Astrocyte of the cerebellum (primary cell): ENCODE measurements around the gene SFTPB.

Experiments
- DNase-seq: peaks from one replicate; pipeline ENCODE4 v3.0.0-alpha.2; 2011; ENCODE audit warnings: low read depth
- H3K4me3 ChIP-seq: 2 replicates; pipeline ENCODE4 v1.5.1; 2011; ENCODE audit warnings: mild to moderate bottlenecking, low read depth, low read length, moderate library complexity
- in situ Hi-C: cut with HindIII; loops from 2 replicates; pipeline ENCODE4 v1.10.0; 2017; ENCODE audit warnings: low sequenced_read_pairs
- TF ChIP-seq, protein P1 (sequence below): IDR thresholded peaks from 2 replicates; pipeline ENCODE4 v1.5.1; 2012; ENCODE audit warnings: low read length, low read depth, moderate library complexity, mild to moderate bottlenecking; ENCODE audit errors: missing control alignments

The SFTPB gene

DNA sequence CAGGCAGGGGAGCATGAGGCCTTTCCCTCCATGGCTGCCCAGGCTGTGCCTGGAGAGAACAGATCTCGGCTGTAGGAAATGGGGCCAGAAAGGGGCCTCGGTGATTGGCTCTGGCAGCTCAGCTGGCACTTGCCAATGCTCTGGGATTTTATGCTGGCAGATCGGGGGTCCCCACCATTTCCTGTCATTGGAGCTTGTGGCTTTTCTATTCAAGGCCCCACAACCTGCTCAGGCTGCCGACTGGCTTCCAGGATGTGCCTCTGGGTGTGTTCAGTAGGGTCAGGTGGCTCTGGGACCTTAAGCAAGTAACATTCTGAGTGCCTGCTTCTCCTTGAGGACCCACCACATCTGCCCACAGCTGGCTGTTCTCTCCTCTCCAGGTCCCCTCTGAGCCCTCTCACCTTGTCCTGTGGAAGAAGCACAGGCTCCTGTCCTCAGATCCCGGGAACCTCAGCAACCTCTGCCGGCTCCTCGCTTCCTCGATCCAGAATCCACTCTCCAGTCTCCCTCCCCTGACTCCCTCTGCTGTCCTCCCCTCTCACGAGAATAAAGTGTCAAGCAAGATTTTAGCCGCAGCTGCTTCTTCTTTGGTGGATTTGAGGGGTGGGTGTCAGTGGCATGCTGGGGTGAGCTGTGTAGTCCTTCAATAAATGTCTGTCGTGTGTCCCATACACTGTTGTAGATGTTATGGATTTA lies 30.3 kb upstream of the SFTPB start:
- TF ChIP-seq, protein P1, sequence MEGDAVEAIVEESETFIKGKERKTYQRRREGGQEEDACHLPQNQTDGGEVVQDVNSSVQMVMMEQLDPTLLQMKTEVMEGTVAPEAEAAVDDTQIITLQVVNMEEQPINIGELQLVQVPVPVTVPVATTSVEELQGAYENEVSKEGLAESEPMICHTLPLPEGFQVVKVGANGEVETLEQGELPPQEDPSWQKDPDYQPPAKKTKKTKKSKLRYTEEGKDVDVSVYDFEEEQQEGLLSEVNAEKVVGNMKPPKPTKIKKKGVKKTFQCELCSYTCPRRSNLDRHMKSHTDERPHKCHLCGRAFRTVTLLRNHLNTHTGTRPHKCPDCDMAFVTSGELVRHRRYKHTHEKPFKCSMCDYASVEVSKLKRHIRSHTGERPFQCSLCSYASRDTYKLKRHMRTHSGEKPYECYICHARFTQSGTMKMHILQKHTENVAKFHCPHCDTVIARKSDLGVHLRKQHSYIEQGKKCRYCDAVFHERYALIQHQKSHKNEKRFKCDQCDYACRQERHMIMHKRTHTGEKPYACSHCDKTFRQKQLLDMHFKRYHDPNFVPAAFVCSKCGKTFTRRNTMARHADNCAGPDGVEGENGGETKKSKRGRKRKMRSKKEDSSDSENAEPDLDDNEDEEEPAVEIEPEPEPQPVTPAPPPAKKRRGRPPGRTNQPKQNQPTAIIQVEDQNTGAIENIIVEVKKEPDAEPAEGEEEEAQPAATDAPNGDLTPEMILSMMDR: no peak
- in situ Hi-C loops: no loop called here
- DNase-seq: no peak
- no peak overlapping the region for H3K4me3 ChIP-seq

DNA sequence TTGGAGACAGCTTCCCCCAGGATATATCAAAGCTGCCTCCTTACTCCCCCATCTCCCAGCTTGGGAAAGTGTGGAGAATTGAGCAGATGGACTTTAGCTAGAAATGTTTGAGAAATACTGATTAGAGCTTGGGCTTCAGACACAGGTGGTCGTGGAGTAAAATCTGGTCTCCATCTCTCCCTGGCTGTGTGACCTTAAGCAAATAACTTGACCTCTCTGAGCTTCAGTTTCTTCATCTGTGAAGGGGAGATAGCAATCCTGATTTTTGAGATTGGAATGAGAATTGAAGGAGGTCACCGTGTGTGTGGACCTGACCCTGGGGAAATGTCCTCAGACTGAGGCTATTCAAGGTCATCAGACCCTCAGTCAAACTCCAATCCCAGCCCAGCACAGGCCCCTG lies 29.7 kb upstream of the SFTPB start:
- TF ChIP-seq, protein P1: no peak
- no peak for DNase-seq
- no peak overlapping the region for H3K4me3 ChIP-seq
- in situ Hi-C loops: no loop called here

DNA sequence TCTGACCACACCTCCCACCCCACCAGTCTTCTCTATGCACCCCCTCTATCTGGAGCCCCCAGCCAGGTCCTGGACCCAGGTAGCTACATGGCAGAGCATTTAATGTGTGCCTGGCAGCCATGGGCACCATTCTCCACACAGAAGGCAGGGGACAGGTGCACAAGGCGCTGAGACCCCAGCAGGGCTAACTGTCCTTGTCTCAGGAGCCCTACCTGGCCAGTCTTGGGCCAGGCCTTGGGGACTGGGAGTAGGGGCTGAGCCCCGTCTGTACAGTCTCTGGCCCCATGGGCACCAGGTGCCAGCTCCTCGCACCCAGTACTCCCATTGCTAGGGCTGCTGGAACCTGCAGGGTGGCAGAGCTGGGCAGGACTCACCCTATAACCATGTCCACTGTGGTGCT lies 29.1 kb upstream of the SFTPB start:
- DNase-seq: no peak
- no peak overlapping the region for H3K4me3 ChIP-seq
- in situ Hi-C loops: no loop called here
- TF ChIP-seq, protein P1: no peak

DNA sequence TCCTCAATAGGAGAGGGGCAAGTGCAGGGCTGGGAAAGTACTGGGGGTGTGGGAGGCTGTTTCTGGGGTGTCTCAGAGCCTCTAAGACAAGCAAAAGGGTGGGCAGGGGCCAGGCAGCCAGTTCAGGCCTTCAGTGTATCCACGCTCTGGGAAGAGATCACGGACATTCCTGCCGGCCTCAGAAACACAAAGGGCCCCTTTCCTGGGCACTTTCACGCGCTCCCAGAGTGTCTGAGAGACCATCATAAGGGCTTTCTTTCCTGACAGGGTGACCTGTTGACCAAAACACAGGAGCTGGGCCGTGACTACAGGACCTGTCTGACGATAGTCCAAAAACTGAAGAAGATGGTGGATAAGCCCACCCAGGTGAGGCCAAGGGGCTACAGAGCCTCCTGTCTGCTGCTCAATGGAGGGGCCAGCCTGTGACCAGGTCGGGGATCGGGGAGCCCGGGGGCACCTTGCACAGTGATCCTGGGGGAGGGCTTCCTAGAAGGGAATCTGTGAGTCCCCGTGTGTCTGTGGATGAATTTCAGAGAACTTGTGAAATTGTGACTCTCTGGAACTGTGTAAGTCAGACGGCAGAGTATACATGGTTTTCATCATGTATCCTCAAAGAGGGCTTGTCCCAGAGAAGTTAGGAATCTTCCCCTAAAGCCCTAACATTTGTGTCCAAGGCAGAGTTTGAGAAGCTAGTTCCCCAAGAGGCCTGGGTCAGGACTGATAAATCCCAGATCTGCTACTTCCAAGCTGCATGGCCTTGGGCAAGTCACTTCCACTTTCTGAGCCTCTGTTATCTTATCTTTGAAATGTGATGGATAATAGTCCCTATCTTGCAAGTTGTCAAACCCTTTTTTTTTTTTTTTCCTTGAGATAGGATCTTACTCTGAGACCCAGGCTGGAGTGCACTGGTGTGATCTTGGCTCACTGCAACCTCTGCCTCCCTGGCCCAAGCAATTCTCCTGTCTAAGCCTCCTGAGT lies 28.0 kb upstream of the SFTPB start:
- no peak for DNase-seq
- H3K4me3 ChIP-seq: no peak overlapping the region
- TF ChIP-seq, protein P1: no peak
- in situ Hi-C loops: no loop called here

DNA sequence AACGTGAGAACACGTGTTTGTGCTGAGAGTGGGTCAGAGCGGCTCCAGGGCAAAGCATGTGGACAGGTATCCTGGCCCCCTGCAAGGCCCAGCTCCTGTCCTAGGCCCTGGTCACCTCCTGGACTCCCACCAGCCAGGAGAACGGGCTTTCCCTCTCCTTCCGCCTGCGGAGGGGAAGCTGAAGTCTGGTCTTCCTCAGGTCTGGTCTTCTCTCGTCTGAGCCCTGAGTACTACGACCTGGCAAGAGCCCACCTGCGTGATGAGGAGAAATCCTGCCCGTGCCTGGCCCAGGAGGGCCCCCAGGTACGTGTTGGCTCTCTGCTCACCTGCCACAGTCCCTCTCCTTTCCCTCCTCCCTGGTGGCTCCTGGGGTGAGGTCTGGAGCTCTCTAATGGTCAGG lies 27.1 kb upstream of the SFTPB start:
- no peak for DNase-seq
- H3K4me3 ChIP-seq: no peak overlapping the region
- TF ChIP-seq, protein P1: no peak
- in situ Hi-C loops: no loop called here

DNA sequence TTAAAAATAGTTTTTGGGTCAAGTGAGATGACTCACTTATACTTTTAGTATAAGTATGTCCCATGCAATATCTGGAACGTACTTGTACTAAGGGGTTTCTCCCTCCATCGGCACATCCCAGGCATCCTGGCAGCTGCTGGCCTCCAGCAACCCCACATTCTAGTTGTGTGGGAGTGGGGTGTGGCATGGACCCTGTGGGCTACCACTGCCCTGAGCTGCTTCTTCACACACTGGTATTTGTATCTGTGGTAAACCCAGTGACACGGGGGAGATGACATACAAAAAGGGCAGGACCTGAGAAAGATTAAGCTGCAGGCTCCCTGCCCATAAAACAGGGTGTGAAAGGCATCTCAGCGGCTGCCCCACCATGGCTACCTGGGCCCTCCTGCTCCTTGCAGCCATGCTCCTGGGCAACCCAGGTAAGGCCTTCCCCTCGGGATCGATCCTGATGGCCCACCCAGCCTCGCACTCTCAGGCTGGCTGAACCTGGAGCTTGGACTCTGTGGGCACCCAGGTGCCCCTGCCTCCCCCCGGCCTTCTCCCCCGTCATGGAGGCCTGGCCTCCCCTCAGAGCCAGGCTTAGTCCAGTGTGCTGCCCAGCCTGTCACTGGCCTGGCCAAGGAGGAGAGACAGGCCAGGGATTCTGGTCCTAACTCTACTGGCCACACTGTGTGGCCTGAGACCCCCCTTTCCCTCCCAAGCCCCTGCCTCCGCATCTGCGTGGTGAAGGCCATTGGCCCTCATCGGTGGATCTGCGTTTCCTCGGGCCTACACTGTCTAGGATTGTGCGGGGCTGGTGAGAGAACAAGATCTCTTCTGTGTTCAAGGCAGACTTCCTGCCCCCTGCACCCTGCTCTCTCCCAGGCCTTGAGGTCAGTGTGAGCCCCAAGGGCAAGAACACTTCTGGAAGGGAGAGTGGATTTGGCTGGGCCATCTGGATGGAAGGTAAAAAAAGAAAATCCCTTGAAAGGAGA lies 26.3 kb upstream of the SFTPB start, which contains the start of gene GNLY:
TSS of gene GNLY (plus strand) at position 307 of the 974 bp plus-strand sequence. CDS start at position 368, 61 bp downstream.
- in situ Hi-C loops: no loop called here
- no peak for DNase-seq
- TF ChIP-seq, protein P1: no peak
- H3K4me3 ChIP-seq: no peak within 1 kb of the TSS
